IMR-90 (cell line): Measurements from ENCODE around the gene ZNF584. TPM values are rescaled to one million over a fixed set of nuclear protein-coding genes. Genes with fewer than 3 reads are reported as not detected.

Experiments used
- ATAC-seq: fragments of 200-7000 bp; cut with Tn5 transposase; 2 replicates; pipeline ENCODE4 v1.9.1; 2020; ENCODE audit warnings: low read depth, mild to moderate bottlenecking, moderate library complexity
- Bru-seq: library from RNA; stranded (reverse); fragments of 400-500 nt; gene quantifications from one replicate; lab custom pipeline; 2021; lab: Mats Ljungman, UMichigan
- BruChase-seq, 2 experiments: library from RNA; stranded (reverse); fragments of 400-500 nt; gene quantifications; one replicate each; lab custom pipeline; 2021; lab: Mats Ljungman, UMichigan
- BruUV-seq: library from RNA; stranded (reverse); fragments of 400-500 nt; replicated peaks from 2 replicates; lab custom pipeline; 2021; lab: Mats Ljungman, UMichigan
- CTCF ChIA-PET: fragments of 300-600 bp; formaldehyde crosslinking; extraction: SDS; loops from one replicate; lab custom pipeline; 2021; ENCODE audit warnings: antibody characterized with exemption; lab: Yijun Ruan, JAX
- POLR2A ChIA-PET: fragments of 300-600 bp; sonication (Branson Sonifier 250); formaldehyde crosslinking; loops from one replicate; lab custom pipeline; 2022; ENCODE audit warnings: antibody characterized with exemption; ENCODE audit not compliant: unreplicated experiment; lab: Charles Lee
- DNase-seq: peaks from one replicate; pipeline ENCODE4 v3.0.0; 2013
- H2AFZ ChIP-seq: replicated peaks from 2 replicates; pipeline ENCODE3; 2013; ENCODE audit warnings: low read length, mild to moderate bottlenecking; ENCODE audit not compliant: poor library complexity
- H2AK5ac ChIP-seq: 2 replicates; pipeline ENCODE4 v1.6.1; 2013; ENCODE audit warnings: low read depth, low read length, inconsistent platforms
- H2AK9ac ChIP-seq: replicated peaks from 2 replicates; pipeline ENCODE3; 2013; ENCODE audit warnings: mild to moderate bottlenecking, low read depth, low read length, moderate library complexity; ENCODE audit not compliant: poor library complexity
- H2BK120ac ChIP-seq: 2 replicates; pipeline ENCODE4 v1.6.1; 2013; ENCODE audit warnings: low read depth, low read length, inconsistent platforms
- H2BK15ac ChIP-seq: 3 replicates; pipeline ENCODE4 v1.6.1; 2013; ENCODE audit warnings: low read depth, low read length, inconsistent platforms
- H2BK20ac ChIP-seq: 2 replicates; pipeline ENCODE4 v1.6.1; 2013; ENCODE audit warnings: low read depth, mild to moderate bottlenecking, inconsistent platforms, low read length, moderate library complexity
- H2BK5ac ChIP-seq: 2 replicates; pipeline ENCODE4 v1.6.1; 2013; ENCODE audit warnings: mild to moderate bottlenecking, low read depth, low read length, inconsistent platforms; ENCODE audit not compliant: poor library complexity, severe bottlenecking
- H3K14ac ChIP-seq: replicated peaks from 2 replicates; pipeline ENCODE4 v1.6.1; 2013; ENCODE audit warnings: low read depth, low read length, inconsistent platforms
- H3K18ac ChIP-seq: 2 replicates; pipeline ENCODE4 v1.6.1; 2013; ENCODE audit warnings: low read depth, low read length, control low read depth
- H3K23ac ChIP-seq: 2 replicates; pipeline ENCODE4 v1.6.1; 2013; ENCODE audit warnings: low read depth, low read length, inconsistent platforms
- H3K27ac ChIP-seq: 2 replicates; pipeline ENCODE4 v1.5.1; 2013; ENCODE audit warnings: mild to moderate bottlenecking, control low read depth, low read length; ENCODE audit not compliant: insufficient read depth
- H3K27me3 ChIP-seq: 2 replicates; pipeline ENCODE4 v1.6.1; 2013; ENCODE audit warnings: low read length; ENCODE audit not compliant: control insufficient read depth, insufficient read depth
- H3K36me3 ChIP-seq: 2 replicates; pipeline ENCODE4 v1.6.1; 2013; ENCODE audit warnings: low read length, mixed read lengths; ENCODE audit not compliant: control insufficient read depth, insufficient read depth
- H3K4ac ChIP-seq: 2 replicates; pipeline ENCODE4 v1.6.1; 2013; ENCODE audit warnings: low read depth, low read length, inconsistent platforms
- H3K4me1 ChIP-seq: 2 replicates; pipeline ENCODE4 v1.6.1; 2013; ENCODE audit warnings: low read length, mixed read lengths; ENCODE audit not compliant: control insufficient read depth, insufficient read depth
- H3K4me2 ChIP-seq: 2 replicates; pipeline ENCODE4 v1.6.1; 2013; ENCODE audit warnings: low read depth, mild to moderate bottlenecking, control low read depth, low read length, moderate library complexity
- H3K4me3 ChIP-seq: 2 replicates; pipeline ENCODE4 v1.5.1; 2013; ENCODE audit warnings: low read depth, mild to moderate bottlenecking, control low read depth, low read length, moderate library complexity; ENCODE audit not compliant: insufficient read depth
- H3K56ac ChIP-seq: 2 replicates; pipeline ENCODE4 v1.6.1; 2013; ENCODE audit warnings: low read length, inconsistent platforms; ENCODE audit not compliant: insufficient read depth; ENCODE audit errors: extremely low read depth
- H3K79me1 ChIP-seq, 2 experiments: 2 replicates each; pipeline ENCODE4 v1.6.1; 2013; ENCODE audit warnings: low read length in 2 of 2, inconsistent platforms in 1 of 2, low read depth in 1 of 2
- H3K9ac ChIP-seq: 2 replicates; pipeline ENCODE4 v1.6.1; 2013; ENCODE audit warnings: low read depth, low read length, control low read depth
- H3K9me1 ChIP-seq: 2 replicates; pipeline ENCODE4 v1.6.1; 2013; ENCODE audit warnings: low read length, inconsistent platforms; ENCODE audit not compliant: insufficient read depth
- H3K9me3 ChIP-seq: 2 replicates; pipeline ENCODE4 v1.6.1; 2013; ENCODE audit warnings: low read length; ENCODE audit not compliant: control insufficient read depth, insufficient read depth
- H4K20me1 ChIP-seq: 2 replicates; pipeline ENCODE4 v1.6.1; 2013; ENCODE audit warnings: low read length, inconsistent platforms; ENCODE audit not compliant: insufficient read depth
- H4K5ac ChIP-seq: 2 replicates; pipeline ENCODE4 v1.6.1; 2013; ENCODE audit warnings: mild to moderate bottlenecking, low read depth, low read length, control low read depth
- H4K8ac ChIP-seq, 2 experiments: 2 replicates each; pipeline ENCODE4 v1.6.1; 2013; ENCODE audit warnings: low read depth in 2 of 2, low read length in 2 of 2, control low read depth in 1 of 2, inconsistent platforms in 1 of 2
- H4K91ac ChIP-seq: 2 replicates; pipeline ENCODE4 v1.6.1; 2013; ENCODE audit warnings: low read depth, low read length, inconsistent platforms; ENCODE audit not compliant: insufficient read depth
- BHLHE40 ChIP-seq: fragments of 150-350 bp; IDR thresholded peaks from 2 replicates; pipeline ENCODE4 v1.6.1; 2016; ENCODE audit warnings: mild to moderate bottlenecking, low read depth, low read length
- CHD1 ChIP-seq: IDR thresholded peaks from 2 replicates; pipeline ENCODE4 v1.6.1; 2012; ENCODE audit warnings: low read depth, low read length, improper control_type of control experiment
- MAFK ChIP-seq: IDR thresholded peaks from 2 replicates; pipeline ENCODE4 v1.6.1; 2012; ENCODE audit warnings: low read depth, low read length, improper control_type of control experiment
- MAZ ChIP-seq: IDR thresholded peaks from 2 replicates; pipeline ENCODE4 v1.6.1; 2012; ENCODE audit warnings: low read depth, mild to moderate bottlenecking, low read length, improper control_type of control experiment, moderate library complexity, borderline replicate concordance
- MXI1 ChIP-seq: IDR thresholded peaks from 2 replicates; pipeline ENCODE4 v1.6.1; 2012; ENCODE audit warnings: low read depth, mild to moderate bottlenecking, low read length, moderate library complexity, borderline replicate concordance
- NFE2L2 ChIP-seq: fragments of 150-350 bp; IDR thresholded peaks from 2 replicates; pipeline ENCODE4 v1.6.1; 2016; ENCODE audit warnings: low read depth, mild to moderate bottlenecking, low read length
- POLR2A ChIP-seq: IDR thresholded peaks from 2 replicates; pipeline ENCODE4 v1.6.1; 2012; ENCODE audit warnings: mild to moderate bottlenecking, low read depth, low read length
- RAD21 ChIP-seq: IDR thresholded peaks from 2 replicates; pipeline ENCODE4 v1.6.1; 2012; ENCODE audit warnings: low read length, improper control_type of control experiment
- RCOR1 ChIP-seq: IDR thresholded peaks from 2 replicates; pipeline ENCODE4 v1.6.1; 2012; ENCODE audit warnings: mild to moderate bottlenecking, low read length, improper control_type of control experiment; ENCODE audit not compliant: insufficient replicate concordance
- SMC3 ChIP-seq: fragments of 150-350 bp; IDR thresholded peaks from 2 replicates; pipeline ENCODE4 v1.6.1; 2016; ENCODE audit warnings: low read depth, mild to moderate bottlenecking, antibody characterized with exemption, low read length, moderate library complexity
- WGBS, 2 experiments: methylation state at CpG; one replicate each; pipeline versions ENCODE4 v1.1.5 to v1.1.7; 2013; ENCODE audit warnings: missing lambda C conversion rate in 2 of 2; ENCODE audit not compliant: insufficient read length in 1 of 2; ENCODE audit errors: extremely low coverage in 2 of 2; 5-methylcytosine and 5-hydroxymethylcytosine counted together
- dilution Hi-C: fragments of 300-500 bp; cut with HindIII; formaldehyde crosslinking; loops from one replicate; pipeline ENCODE4 v1.14.3; 2018; ENCODE audit warnings: low sequenced_read_pairs; ENCODE audit not compliant: unreplicated experiment
- in situ Hi-C: fragments of 300-500 bp; cut with MboI; formaldehyde crosslinking; loops from 3 replicates; pipeline ENCODE4 v1.14.3; 2019; ENCODE audit warnings: low sequenced_read_pairs, inconsistent platforms, mixed read lengths
- intact Hi-C: fragments of 100-400 bp; cut with micrococcal nuclease; formaldehyde crosslinking; loops from 2 replicates; pipeline ENCODE4 v1.10.0; 2022
- long read RNA-seq: library from polyadenylated mRNA; unstranded; transcript quantifications from one replicate; pipeline ENCODE4 v2.0.0, GENCODE V29; 2021; ENCODE audit not compliant: unreplicated experiment
- polyA plus RNA-seq, 3 experiments: library from polyadenylated mRNA; depleted of rRNA; stranded (reverse); fragments of >200 nt; gene quantifications; 2 replicates each; pipeline ENCODE4 v1.2.3, GENCODE V29; 2012; ENCODE audit warnings: low replicate concordance in 1 of 3
- total RNA-seq: library from RNA; depleted of rRNA; stranded (reverse); fragments of >200 nt; gene quantifications from 2 replicates; pipeline ENCODE4 v1.2.3, GENCODE V29; 2012; rRNA removed
- TF ChIP-seq, protein P1 (sequence below): conservative IDR thresholded peaks from 2 replicates; pipeline ENCODE4 v1.5.1; 2012; ENCODE audit warnings: mild to moderate bottlenecking, low read depth, low read length, improper control_type of control experiment
- TF ChIP-seq, protein P2 (sequence below): fragments of 150-350 bp; IDR thresholded peaks from 2 replicates; pipeline ENCODE4 v1.6.1; 2017; ENCODE audit warnings: mild to moderate bottlenecking, antibody characterized with exemption, low read length, low read depth

The ZNF584 gene
- total RNA-seq = 12.8 and 15.4 TPM in 2 replicates
- polyA plus RNA-seq (2012; rRNA removed) = 11.6 and 12.4 TPM in 2 replicates
- 7.0 and 8.6 TPM in 2 replicates for polyA plus RNA-seq (2012; cell fraction: cytosol; rRNA removed)
- 7.3 and 10.9 TPM in 2 replicates for polyA plus RNA-seq (2012; cell fraction: nucleus; rRNA removed; ENCODE audit: low replicate concordance)
- percentile 64 among the genes with signal in this experiment for Bru-seq, nascent RNA
- BruChase-seq, experiment 1, labeled RNA remaining after a 6-hour chase = percentile 81 among the genes with signal in this experiment
- percentile 79 among the genes with signal in this experiment for BruChase-seq, experiment 2, labeled RNA remaining after a 2-hour chase
- long read RNA-seq, partial matches to known transcripts = 0 of 18 reads
- long read RNA-seq, other reads (novel, unspliced or antisense) = 15 of 18 reads

DNA sequence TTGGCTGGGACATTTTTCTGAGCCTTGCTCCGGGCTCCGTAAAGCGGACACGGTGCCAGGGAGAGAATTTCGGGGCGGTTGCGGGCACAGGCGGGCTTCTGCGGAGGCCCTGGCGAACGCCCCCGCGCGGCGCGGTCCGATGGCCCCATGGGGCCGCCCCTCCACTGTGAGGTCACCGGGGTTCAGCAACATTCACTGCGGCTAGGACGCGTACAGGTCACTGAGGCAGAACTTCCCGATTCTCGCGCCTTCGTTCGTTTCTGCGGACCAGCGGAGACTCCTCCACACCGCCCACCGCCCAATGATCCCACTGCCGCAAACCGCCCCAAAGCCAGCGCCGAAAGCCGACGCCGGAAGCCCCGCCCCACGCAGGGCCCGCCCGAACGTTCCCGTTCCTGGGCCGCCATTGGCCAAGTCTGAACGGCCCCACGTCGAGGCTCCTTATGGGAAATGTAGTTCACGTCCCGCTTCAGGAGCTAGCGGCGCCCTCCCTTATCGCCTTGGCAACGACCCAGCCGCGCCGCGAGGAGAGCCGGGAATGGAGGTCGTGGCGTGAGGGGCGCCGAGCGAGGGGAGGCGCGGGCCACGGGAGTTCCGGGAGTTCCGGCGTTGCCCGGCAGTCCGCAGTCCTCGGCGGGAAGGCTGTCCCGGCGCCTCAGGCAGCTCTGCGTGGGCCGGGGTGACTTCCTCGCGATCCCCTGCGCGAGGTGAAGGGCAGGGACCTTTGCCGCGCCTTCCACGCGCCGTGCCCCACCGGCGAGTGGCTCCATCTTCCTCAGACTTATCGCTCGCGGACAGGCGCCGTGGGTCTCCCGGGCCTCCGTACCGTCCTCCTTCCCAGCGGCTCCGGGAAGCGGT is at the start of gene ZNF584:
Gene ZNF584, plus strand, starts transcription at position 498 of the 858 bp plus-strand sequence. CDS start 499 bp downstream, outside the sequence.
- dilution Hi-C loops (no loop called here), intact Hi-C loops (loop anchor here (2.0 kb wide), 1 partner anchor 32 kb away; the partner anchor contains the start of gene ZNF132), in situ Hi-C loops (no loop called here)
- H3K27ac ChIP-seq = peak within 1 kb of the TSS; percentile 88
- ChIA-PET CTCF (no interaction called here), POLR2A (interaction anchor here (0.5 kb wide), 1 partner anchor 1054 kb away, joined by 3 read pairs; no protein-coding TSS in a partner anchor)
- H3K79me1 ChIP-seq = peaks cover 26 to 42% of the 10 kb centered on the region in 2 experiments
- BruUV-seq = no TSS peak
- DNase-seq (peak; percentile 93), ATAC-seq (peak; percentile 98)
- peak within 1 kb of the TSS; percentile 77 to 96 for H4K8ac ChIP-seq
- H2BK20ac ChIP-seq = no peak within 1 kb of the TSS
- H3K14ac ChIP-seq = peak within 1 kb of the TSS; percentile 73
- no peaks in the 10 kb centered on the region for H3K27me3 ChIP-seq
- peak within 1 kb of the TSS; percentile 76 for H4K5ac ChIP-seq
- peaks cover 11% of the 10 kb centered on the region for H3K4me1 ChIP-seq
- peak within 1 kb of the TSS; percentile 88 for H2AK5ac ChIP-seq
- peak within 1 kb of the TSS; percentile 24; the same call in 1 of the 2 replicates for H2BK120ac ChIP-seq
- H3K4me2 ChIP-seq = peak within 1 kb of the TSS; percentile 98
- no peak within 1 kb of the TSS; the same call in 2 of the 3 replicates for H2BK15ac ChIP-seq
- H3K9me1 ChIP-seq = peaks cover 21% of the 10 kb centered on the region
- peak within 1 kb of the TSS; percentile 76 for H4K91ac ChIP-seq
- peak within 1 kb of the TSS; percentile 82 for H2BK5ac ChIP-seq
- peak within 1 kb of the TSS; percentile 46; the same call in 1 of the 2 replicates for H3K18ac ChIP-seq
- H3K36me3 ChIP-seq = no peaks in the 10 kb centered on the region
- H2AFZ ChIP-seq = peak within 1 kb of the TSS; percentile 91
- H3K23ac ChIP-seq = peak within 1 kb of the TSS; percentile 70
- peak within 1 kb of the TSS; percentile 95 for H3K4me3 ChIP-seq
- H3K4ac ChIP-seq = peak within 1 kb of the TSS; percentile 86
- H3K9ac ChIP-seq = peak within 1 kb of the TSS; percentile 96
- H2AK9ac ChIP-seq = peak within 1 kb of the TSS; percentile 98
- peaks cover 12% of the 10 kb centered on the region for H4K20me1 ChIP-seq
- no peak for TF ChIP-seq SMC3
- TF ChIP-seq, protein P1, sequence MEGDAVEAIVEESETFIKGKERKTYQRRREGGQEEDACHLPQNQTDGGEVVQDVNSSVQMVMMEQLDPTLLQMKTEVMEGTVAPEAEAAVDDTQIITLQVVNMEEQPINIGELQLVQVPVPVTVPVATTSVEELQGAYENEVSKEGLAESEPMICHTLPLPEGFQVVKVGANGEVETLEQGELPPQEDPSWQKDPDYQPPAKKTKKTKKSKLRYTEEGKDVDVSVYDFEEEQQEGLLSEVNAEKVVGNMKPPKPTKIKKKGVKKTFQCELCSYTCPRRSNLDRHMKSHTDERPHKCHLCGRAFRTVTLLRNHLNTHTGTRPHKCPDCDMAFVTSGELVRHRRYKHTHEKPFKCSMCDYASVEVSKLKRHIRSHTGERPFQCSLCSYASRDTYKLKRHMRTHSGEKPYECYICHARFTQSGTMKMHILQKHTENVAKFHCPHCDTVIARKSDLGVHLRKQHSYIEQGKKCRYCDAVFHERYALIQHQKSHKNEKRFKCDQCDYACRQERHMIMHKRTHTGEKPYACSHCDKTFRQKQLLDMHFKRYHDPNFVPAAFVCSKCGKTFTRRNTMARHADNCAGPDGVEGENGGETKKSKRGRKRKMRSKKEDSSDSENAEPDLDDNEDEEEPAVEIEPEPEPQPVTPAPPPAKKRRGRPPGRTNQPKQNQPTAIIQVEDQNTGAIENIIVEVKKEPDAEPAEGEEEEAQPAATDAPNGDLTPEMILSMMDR = 0 out of 2 replicates have a peak, but pooled peaks have one; percentile 9
- peak; percentile 79; the same call in 1 of the 2 replicates for TF ChIP-seq MXI1
- peak; percentile 89 for TF ChIP-seq POLR2A
- TF ChIP-seq, protein P2, sequence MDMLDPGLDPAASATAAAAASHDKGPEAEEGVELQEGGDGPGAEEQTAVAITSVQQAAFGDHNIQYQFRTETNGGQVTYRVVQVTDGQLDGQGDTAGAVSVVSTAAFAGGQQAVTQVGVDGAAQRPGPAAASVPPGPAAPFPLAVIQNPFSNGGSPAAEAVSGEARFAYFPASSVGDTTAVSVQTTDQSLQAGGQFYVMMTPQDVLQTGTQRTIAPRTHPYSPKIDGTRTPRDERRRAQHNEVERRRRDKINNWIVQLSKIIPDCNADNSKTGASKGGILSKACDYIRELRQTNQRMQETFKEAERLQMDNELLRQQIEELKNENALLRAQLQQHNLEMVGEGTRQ = 0 out of 2 replicates have a peak, but pooled peaks have one; percentile 4
- TF ChIP-seq BHLHE40 = no peak
- TF ChIP-seq MAFK = no peak
- no peak for TF ChIP-seq CHD1
- no peak for TF ChIP-seq RAD21
- no peak for TF ChIP-seq RCOR1
- no peak for TF ChIP-seq NFE2L2
- peak; percentile 90 for TF ChIP-seq MAZ
- no peaks in the 10 kb centered on the region for H3K9me3 ChIP-seq
- H3K56ac ChIP-seq = peak within 1 kb of the TSS; percentile 68
- 1% methylated on average over 70 of the region's 100 CpGs; no CpG with 5 or more reads in 1 of the 2 experiments for WGBS, 2 experiments
